H1 (cell line): Measurements from ENCODE around the gene OR52R1. TPM values are rescaled to one million over a fixed set of nuclear protein-coding genes. Genes with fewer than 3 reads are reported as not detected.
A peak's percentile ranks its signal among the peaks of the same experiment; 100 is the strongest.

Experiments
- CTCF ChIA-PET: fragments of 300-600 bp; sonication (Branson Sonifier 250); formaldehyde crosslinking; loops from one replicate; lab custom pipeline; 2021; ENCODE audit not compliant: partially characterized antibody; lab: Charles Lee
- POLR2A ChIA-PET: fragments of 300-600 bp; sonication (Branson Sonifier 250); formaldehyde crosslinking; loops from one replicate; lab custom pipeline; 2021; ENCODE audit warnings: inconsistent platforms; ENCODE audit not compliant: partially characterized antibody; lab: Charles Lee
- DNase-seq, 2 experiments: peaks; one replicate each; pipeline versions ENCODE4 v3.0.0 to v3.0.0-alpha.2; 2010 to 2022; ENCODE audit warnings: low spot score in 2 of 2, low read depth in 1 of 2, mixed read lengths in 1 of 2
- FAIRE-seq: peaks from 2 replicates; lab custom pipeline; 2011; peaks lifted over from hg19 to GRCh38; lab: Jason Lieb, UNC
- H2AFZ ChIP-seq: 2 replicates; pipeline ENCODE4 v1.8.1; 2012; ENCODE audit warnings: low read length, inconsistent platforms
- H2AK5ac ChIP-seq: 2 replicates; pipeline ENCODE4 v1.6.1; 2013; ENCODE audit warnings: low read depth, low read length
- H2BK120ac ChIP-seq: replicated peaks from 2 replicates; pipeline ENCODE3; 2013; ENCODE audit warnings: low read depth, low read length, inconsistent platforms
- H2BK12ac ChIP-seq: 2 replicates; pipeline ENCODE4 v1.6.1; 2013; ENCODE audit warnings: low read depth, low read length
- H2BK15ac ChIP-seq: 2 replicates; pipeline ENCODE4 v1.6.1; 2013; ENCODE audit warnings: low read length
- H2BK20ac ChIP-seq: 2 replicates; pipeline ENCODE4 v1.6.1; 2013; ENCODE audit warnings: low read length
- H2BK5ac ChIP-seq: 2 replicates; pipeline ENCODE4 v1.6.1; 2013; ENCODE audit warnings: low read depth, low read length
- H3K14ac ChIP-seq: 2 replicates; pipeline ENCODE4 v1.6.1; 2013; ENCODE audit warnings: inconsistent platforms; ENCODE audit not compliant: insufficient read length
- H3K18ac ChIP-seq: 2 replicates; pipeline ENCODE4 v1.6.1; 2013; ENCODE audit warnings: low read length; ENCODE audit errors: extremely low read depth
- H3K23ac ChIP-seq: 2 replicates; pipeline ENCODE4 v1.6.1; 2013; ENCODE audit warnings: inconsistent platforms; ENCODE audit not compliant: insufficient read length
- H3K23me2 ChIP-seq: 2 replicates; pipeline ENCODE4 v1.6.1; 2013; ENCODE audit warnings: low read depth, low read length
- H3K27ac ChIP-seq: 2 replicates; pipeline ENCODE4 v1.6.1; 2011; ENCODE audit warnings: low read depth, low read length, inconsistent platforms
- H3K27me3 ChIP-seq, 4 experiments: replicated peaks in 1 of 4; 1 replicate in 1 of 4; 2 replicates in 3 of 4; pipeline versions ENCODE4 v1.6.1 to v1.8.1; 2011 to 2013; ENCODE audit warnings: low read length in 3 of 4, mild to moderate bottlenecking in 3 of 4, inconsistent platforms in 2 of 4, mixed read lengths in 2 of 4, moderate library complexity in 1 of 4; ENCODE audit not compliant: control insufficient read depth in 3 of 4, insufficient read depth in 3 of 4; ENCODE audit errors: extremely low read depth in 1 of 4
- H3K36me3 ChIP-seq, 4 experiments: 2 replicates each; pipeline versions ENCODE4 v1.6.1 to v1.8.1; 2011 to 2013; ENCODE audit warnings: mild to moderate bottlenecking in 4 of 4, low read length in 3 of 4, moderate library complexity in 2 of 4, control low read depth in 1 of 4, inconsistent platforms in 1 of 4; ENCODE audit not compliant: insufficient read depth in 4 of 4, control insufficient read depth in 2 of 4
- H3K4ac ChIP-seq: replicated peaks from 2 replicates; pipeline ENCODE3; 2013; ENCODE audit warnings: low read length, low read depth, mixed read lengths, inconsistent platforms; ENCODE audit not compliant: insufficient read length
- H3K4me1 ChIP-seq, 4 experiments: replicated peaks in 1 of 4; 1 replicate in 1 of 4; 2 replicates in 3 of 4; pipeline versions ENCODE4 v1.6.1 to v1.8.1; 2011 to 2013; ENCODE audit warnings: low read length in 3 of 4, inconsistent platforms in 2 of 4, mixed read lengths in 1 of 4; ENCODE audit not compliant: insufficient read depth in 4 of 4, control insufficient read depth in 3 of 4
- H3K4me2 ChIP-seq, 2 experiments: 2 replicates each; pipeline versions ENCODE4 v1.6.1 to v1.8.1; 2011 to 2013; ENCODE audit warnings: low read depth in 2 of 2, low read length in 2 of 2, control low read depth in 1 of 2, inconsistent platforms in 1 of 2, mild to moderate bottlenecking in 1 of 2; ENCODE audit not compliant: insufficient read depth in 1 of 2
- H3K4me3 ChIP-seq, 4 experiments: fragments of 200-600, 300-600 bp in 1 of 4; sonication (generic), shearing (Covaris generic), sonication (Bioruptor Twin) in 1 of 4; 2 replicates each; pipeline versions ENCODE4 v1.5.1 to v1.8.1; 2011 to 2016; ENCODE audit warnings: low read length in 4 of 4, low read depth in 3 of 4, control low read depth in 2 of 4, inconsistent platforms in 2 of 4, mild to moderate bottlenecking in 2 of 4, mixed read lengths in 1 of 4, moderate library complexity in 1 of 4; ENCODE audit not compliant: insufficient read depth in 2 of 4; ENCODE audit errors: extremely low read depth in 1 of 4
- H3K56ac ChIP-seq: replicated peaks from 2 replicates; pipeline ENCODE3; 2013; ENCODE audit warnings: low read depth, mild to moderate bottlenecking, mixed read lengths, low read length, inconsistent platforms; ENCODE audit not compliant: insufficient read length
- H3K79me1 ChIP-seq: 2 replicates; pipeline ENCODE4 v1.6.1; 2013; ENCODE audit warnings: low read depth, low read length, control low read depth
- H3K79me2 ChIP-seq, 2 experiments: 2 replicates each; pipeline versions ENCODE4 v1.6.1 to v1.8.1; 2012 to 2013; ENCODE audit warnings: low read length in 2 of 2, mild to moderate bottlenecking in 2 of 2, inconsistent platforms in 1 of 2; ENCODE audit not compliant: insufficient read depth in 2 of 2, control insufficient read depth in 1 of 2
- H3K9ac ChIP-seq, 4 experiments: replicated peaks in 1 of 4; 1 replicate in 1 of 4; 2 replicates in 3 of 4; pipeline versions ENCODE4 v1.6.1 to v1.8.1; 2011 to 2013; ENCODE audit warnings: low read depth in 3 of 4, low read length in 3 of 4, control low read depth in 2 of 4, mild to moderate bottlenecking in 2 of 4, moderate library complexity in 2 of 4, inconsistent platforms in 1 of 4; ENCODE audit errors: extremely low read depth in 1 of 4
- H3K9me3 ChIP-seq, 2 experiments: 2 replicates each; pipeline versions ENCODE4 v1.6.1 to v1.8.1; 2012 to 2013; ENCODE audit warnings: mild to moderate bottlenecking in 2 of 2, moderate library complexity in 2 of 2, control low read depth in 1 of 2, inconsistent platforms in 1 of 2, low read depth in 1 of 2, low read length in 1 of 2, mixed read lengths in 1 of 2; ENCODE audit not compliant: insufficient read depth in 2 of 2
- H4K20me1 ChIP-seq, 2 experiments: replicated peaks in 1 of 2; 2 replicates each; pipeline versions ENCODE3 to v1.8.1; 2011 to 2013; ENCODE audit warnings: inconsistent platforms in 2 of 2, low read length in 2 of 2, mild to moderate bottlenecking in 1 of 2; ENCODE audit not compliant: insufficient read depth in 2 of 2, control insufficient read depth in 1 of 2
- H4K5ac ChIP-seq: 2 replicates; pipeline ENCODE4 v1.6.1; 2013; ENCODE audit warnings: low read length, low read depth, mixed read lengths, inconsistent platforms; ENCODE audit not compliant: insufficient read length
- H4K8ac ChIP-seq: 2 replicates; pipeline ENCODE4 v1.8.0; 2013; ENCODE audit warnings: mild to moderate bottlenecking, moderate library complexity, low read length, inconsistent platforms; ENCODE audit not compliant: insufficient read depth; ENCODE audit errors: extremely low read depth
- H4K91ac ChIP-seq: replicated peaks from 2 replicates; pipeline ENCODE3; 2013; ENCODE audit warnings: low read length, mixed read lengths, inconsistent platforms; ENCODE audit not compliant: insufficient read length
- ATF2 ChIP-seq: IDR thresholded peaks from 2 replicates; pipeline ENCODE4 v1.6.1; 2012; ENCODE audit warnings: low read length, inconsistent platforms
- BRCA1 ChIP-seq: IDR thresholded peaks from 2 replicates; pipeline ENCODE4 v1.6.1; 2012; ENCODE audit warnings: low read depth, low read length, improper control_type of control experiment
- CEBPB ChIP-seq: IDR thresholded peaks from 2 replicates; pipeline ENCODE4 v1.6.1; 2012; ENCODE audit warnings: low read depth, low read length
- CTCF ChIP-seq, 3 experiments: IDR thresholded peaks; 1 replicate in 2 of 3; 2 replicates in 1 of 3; pipeline versions ENCODE4 v1.5.1 to v1.6.1; 2011; ENCODE audit warnings: low read length in 3 of 3, mild to moderate bottlenecking in 3 of 3, inconsistent platforms in 2 of 3, low read depth in 1 of 3, moderate library complexity in 1 of 3; ENCODE audit not compliant: insufficient read depth in 1 of 3; ENCODE audit errors: control extremely low read depth in 1 of 3
- EP300 ChIP-seq, 2 experiments: IDR thresholded peaks; 1 replicate in 1 of 2; 2 replicates in 1 of 2; pipeline ENCODE4 v1.6.1; 2011 to 2012; ENCODE audit warnings: low read depth in 2 of 2, low read length in 2 of 2, mild to moderate bottlenecking in 2 of 2, borderline replicate concordance in 1 of 2, inconsistent platforms in 1 of 2, moderate library complexity in 1 of 2
- JUN ChIP-seq: IDR thresholded peaks from 2 replicates; pipeline ENCODE4 v1.6.1; 2011; ENCODE audit warnings: low read depth, mild to moderate bottlenecking, improper control_type of control experiment, low read length
- POLR2AphosphoS5 ChIP-seq: IDR thresholded peaks from 2 replicates; pipeline ENCODE4 v1.6.1; 2011; ENCODE audit warnings: low read depth, low read length
- RFX5 ChIP-seq: IDR thresholded peaks from 2 replicates; pipeline ENCODE4 v1.6.1; 2011; ENCODE audit warnings: low read depth, low read length, improper control_type of control experiment, borderline replicate concordance
- SIRT6 ChIP-seq: IDR thresholded peaks from one replicate; pipeline ENCODE4 v1.7.1; 2012; ENCODE audit warnings: low read length, inconsistent platforms
- SP1 ChIP-seq: IDR thresholded peaks from 2 replicates; pipeline ENCODE4 v1.6.1; 2011; ENCODE audit warnings: low read depth, low read length
- WGBS, 2 experiments: shearing (Covaris generic) in 1 of 2; methylation state at CpG; one replicate each; pipeline versions ENCODE4 v1.1.6 to v1.1.7; 2013 to 2015; ENCODE audit warnings: low lambda C conversion rate in 2 of 2, mixed read lengths in 2 of 2, inconsistent platforms in 1 of 2, low coverage in 1 of 2, missing lambda C conversion rate in 1 of 2; ENCODE audit not compliant: insufficient replicate concordance in 2 of 2, insufficient coverage in 1 of 2, insufficient read length in 1 of 2; ENCODE audit errors: extremely low coverage in 1 of 2, missing lambda C conversion rate in 1 of 2; 5-methylcytosine and 5-hydroxymethylcytosine counted together
- polyA plus RNA-seq, 7 experiments: library from polyadenylated mRNA; depleted of rRNA in 3 of 7; stranded (reverse) in 5 of 7; unstranded in 2 of 7; fragments of >200 nt in 5 of 7; fragments of 200-250 nt in 2 of 7; gene quantifications; 1 replicate in 5 of 7; 2 replicates in 1 of 7; 4 replicates in 1 of 7; pipeline versions ENCODE4 v1.2.1 to v1.2.3, GENCODE V29; 2011 to 2013; ENCODE audit warnings: missing spikeins in 2 of 7, mixed read lengths in 2 of 7
- total RNA-seq: library from RNA; stranded (reverse); fragmentation: NEBNext Ultra II Directional; extraction: Animal tissue kit (Norgen Biotek cat#: 25700); gene quantifications from 2 replicates; pipeline ENCODE4 v1.2.1, GENCODE V29; 2021

The OR52R1 gene
- total and polyA plus RNA-seq, 2 of the 8 experiments (the other 6 are each of a cell fraction or from before 2014, with no cell fraction given) = not detected

- H3K27ac ChIP-seq = no peak overlapping the region
- no peak overlapping the region for H2BK12ac ChIP-seq
- DNase-seq = no peak
- no peak overlapping the region for H4K91ac ChIP-seq
- no peak overlapping the region for H3K18ac ChIP-seq
- no peaks in the 10 kb centered on the region for H3K79me2 ChIP-seq
- no peak overlapping the region for H3K14ac ChIP-seq
- no peak overlapping the region for H4K8ac ChIP-seq
- H2AFZ ChIP-seq = 0 out of 2 replicates have a peak overlapping the region, but pooled peaks have one; percentile 53
- no peak overlapping the region for H3K4me2 ChIP-seq
- no peak overlapping the region for H3K56ac ChIP-seq
- no peaks in the 10 kb centered on the region for H3K36me3 ChIP-seq
- no peak overlapping the region for H2BK15ac ChIP-seq
- H2BK5ac ChIP-seq = no peak overlapping the region
- no peak overlapping the region for H3K4ac ChIP-seq
- ChIA-PET CTCF (interaction anchor here (0.9 kb wide), 1 partner anchor 12 kb away, joined by 3 read pairs; no protein-coding TSS in a partner anchor), POLR2A (no interaction called here)
- H4K5ac ChIP-seq = no peak overlapping the region
- H2AK5ac ChIP-seq = no peak overlapping the region
- no peaks in the 10 kb centered on the region for H4K20me1 ChIP-seq
- H3K27me3 ChIP-seq = no peaks in the 10 kb centered on the region
- H3K23me2 ChIP-seq = no peaks in the 10 kb centered on the region
- H3K4me3 ChIP-seq = no peak overlapping the region
- H2BK20ac ChIP-seq = no peak overlapping the region
- no peak overlapping the region for H2BK120ac ChIP-seq
- 80% methylated on average over 4 of the region's 4 CpGs; no CpG with 5 or more reads in 1 of the 2 experiments for WGBS, 2 experiments
- H3K9ac ChIP-seq = no peak overlapping the region
- no peak overlapping the region for H3K23ac ChIP-seq
- H3K79me1 ChIP-seq = no peaks in the 10 kb centered on the region
- H3K4me1 ChIP-seq = no peaks in the 10 kb centered on the region
- H3K9me3 ChIP-seq = peaks cover 2 to 5% of the 10 kb centered on the region in 2 experiments; a peak in 1 of 4 replicates
- FAIRE-seq = no peak
- TF ChIP-seq SP1 (no peak), SIRT6 (no peak), RFX5 (no peak), CEBPB (no peak), POLR2AphosphoS5 (no peak), ATF2 (no peak), JUN (no peak), BRCA1 (no peak), EP300 (IDR thresholded peaks at IDR 0.05; ENCODE audit: borderline replicate concordance in 1 of 2, low read depth in 2 of 2, low read length in 2 of 2) (no peak), CTCF (IDR thresholded peaks at IDR 0.05; ENCODE audit: control extremely low read depth in 1 of 3, insufficient read depth in 1 of 3, low read depth in 1 of 3, low read length in 3 of 3) (no peak)
These were observed 46.9 kb upstream of the OR52R1 start for GRCh38 chr11:4851033-4851432.
